Measurements from ENCODE around the gene PTPRM.
"Not testable (repeated sequence)": the region's sequence is repeated elsewhere in the genome, so short reads cannot be mapped to it uniquely, and the experiment has no call there.

Gene PTPRM

GRCh38 chr18:7728297-7728696 is 161.2 kb downstream of the PTPRM start:
- no peaks in the 10 kb centered on the region for H3K4me1 Mint-ChIP-seq
- H3K27ac Mint-ChIP-seq: no peak overlapping the region
- peaks cover 0 to 7% of the 10 kb centered on the region in 2 donors for H3K9me3 Mint-ChIP-seq
- DNase-seq: no peak
- H3K27me3 Mint-ChIP-seq: no peaks in the 10 kb centered on the region
- no peak for ATAC-seq
- H3K4me3 Mint-ChIP-seq: no peak overlapping the region

GRCh38 chr18:7729868-7730267 is 162.8 kb downstream of the PTPRM start:
- Mint-ChIP-seq H3K9me3 (no peaks in the 10 kb centered on the region), H3K27me3 (no peaks in the 10 kb centered on the region), H3K4me3 (no peak overlapping the region), H3K4me1 (no peaks in the 10 kb centered on the region), H3K27ac (no peak overlapping the region)
- ATAC-seq (no peak), DNase-seq (no peak)

GRCh38 chr18:7730682-7731081 is 163.6 kb downstream of the PTPRM start:
- ATAC-seq: no peak
- Mint-ChIP-seq H3K27me3 (no peaks in the 10 kb centered on the region), H3K4me3 (no peak overlapping the region), H3K9me3 (no peaks in the 10 kb centered on the region), H3K4me1 (no peaks in the 10 kb centered on the region), H3K27ac (no peak overlapping the region)
- DNase-seq: no peak

- Mint-ChIP-seq H3K4me3 (no peak overlapping the region), H3K27ac (peak overlapping the region; percentile 35 to 49), H3K4me1 (no peaks in the 10 kb centered on the region), H3K9me3 (no peaks in the 10 kb centered on the region), H3K27me3 (no peaks in the 10 kb centered on the region)
- DNase-seq (no peak), ATAC-seq (no peak)
Observed at GRCh38 chr18:7733642-7734041, 166.5 kb downstream of the PTPRM start.

- H3K9me3 Mint-ChIP-seq: no peaks in the 10 kb centered on the region
- H3K4me3 Mint-ChIP-seq: no peak overlapping the region
- DNase-seq (no peak), ATAC-seq (no peak)
- H3K27ac Mint-ChIP-seq: no peak overlapping the region
- no peaks in the 10 kb centered on the region for H3K4me1 Mint-ChIP-seq
- no peaks in the 10 kb centered on the region for H3K27me3 Mint-ChIP-seq
Observed at GRCh38 chr18:7735196-7735595, 168.1 kb downstream of the PTPRM start.

GRCh38 chr18:7735626-7736175 is 168.6 kb downstream of the PTPRM start:
- no peak overlapping the region for H3K27ac Mint-ChIP-seq
- ATAC-seq (no peak), DNase-seq (no peak)
- H3K4me3 Mint-ChIP-seq: no peak overlapping the region
- no peaks in the 10 kb centered on the region for H3K9me3 Mint-ChIP-seq
- H3K4me1 Mint-ChIP-seq: no peaks in the 10 kb centered on the region
- H3K27me3 Mint-ChIP-seq: no peaks in the 10 kb centered on the region

GRCh38 chr18:7736526-7736925 is 169.4 kb downstream of the PTPRM start:
- H3K4me1 Mint-ChIP-seq, H3K9me3 Mint-ChIP-seq, H3K27ac Mint-ChIP-seq, H3K27me3 Mint-ChIP-seq, DNase-seq, ATAC-seq, H3K4me3 Mint-ChIP-seq: not testable (repeated sequence)

- no peaks in the 10 kb centered on the region for H3K4me1 Mint-ChIP-seq
- H3K27ac Mint-ChIP-seq: no peak overlapping the region
- ATAC-seq (no peak), DNase-seq (no peak)
- no peaks in the 10 kb centered on the region for H3K27me3 Mint-ChIP-seq
- no peaks in the 10 kb centered on the region for H3K9me3 Mint-ChIP-seq
- H3K4me3 Mint-ChIP-seq: no peak overlapping the region
Observed at GRCh38 chr18:7737550-7737949, 170.4 kb downstream of the PTPRM start.

- no peak for DNase-seq
- no peaks in the 10 kb centered on the region for H3K4me1 Mint-ChIP-seq
- no peaks in the 10 kb centered on the region for H3K27me3 Mint-ChIP-seq
- ATAC-seq: no peak
- no peak overlapping the region for H3K4me3 Mint-ChIP-seq
- peaks cover 4 to 7% of the 10 kb centered on the region in 2 donors for H3K9me3 Mint-ChIP-seq
- no peak overlapping the region for H3K27ac Mint-ChIP-seq
Observed at GRCh38 chr18:7740821-7741220, 173.7 kb downstream of the PTPRM start.

- Mint-ChIP-seq H3K4me1 (no peaks in the 10 kb centered on the region), H3K4me3 (no peak overlapping the region), H3K27me3 (no peaks in the 10 kb centered on the region), H3K27ac (no peak overlapping the region), H3K9me3 (peaks cover 7 to 14% of the 10 kb centered on the region in 2 donors)
- ATAC-seq (no peak), DNase-seq (no peak)
Observed at GRCh38 chr18:7741640-7742039, 174.5 kb downstream of the PTPRM start.

- Mint-ChIP-seq H3K27me3 (no peaks in the 10 kb centered on the region), H3K27ac (no peak overlapping the region), H3K9me3 (peaks cover 7 to 20% of the 10 kb centered on the region in 2 donors), H3K4me3 (no peak overlapping the region), H3K4me1 (no peaks in the 10 kb centered on the region)
- ATAC-seq: no peak
- no peak for DNase-seq
Observed at GRCh38 chr18:7742224-7742623, 175.1 kb downstream of the PTPRM start.

GRCh38 chr18:7743256-7743655 is 176.1 kb downstream of the PTPRM start:
- H3K27me3 Mint-ChIP-seq: no peaks in the 10 kb centered on the region
- no peak overlapping the region for H3K4me3 Mint-ChIP-seq
- ATAC-seq (no peak), DNase-seq (no peak)
- no peaks in the 10 kb centered on the region for H3K4me1 Mint-ChIP-seq
- H3K9me3 Mint-ChIP-seq: peaks cover 11 to 25% of the 10 kb centered on the region in 2 donors
- no peak overlapping the region for H3K27ac Mint-ChIP-seq

- Mint-ChIP-seq H3K27me3 (no peaks in the 10 kb centered on the region), H3K27ac (no peak overlapping the region), H3K9me3 (peaks cover 11 to 30% of the 10 kb centered on the region in 2 donors), H3K4me1 (no peaks in the 10 kb centered on the region), H3K4me3 (no peak overlapping the region)
- DNase-seq (no peak), ATAC-seq (no peak)
Observed at GRCh38 chr18:7746106-7746505, 179.0 kb downstream of the PTPRM start.

- no peak for DNase-seq
- Mint-ChIP-seq H3K27ac (no peak overlapping the region), H3K9me3 (peaks cover 11 to 34% of the 10 kb centered on the region in 2 donors), H3K27me3 (no peaks in the 10 kb centered on the region), H3K4me1 (no peaks in the 10 kb centered on the region), H3K4me3 (no peak overlapping the region)
- no peak for ATAC-seq
Observed at GRCh38 chr18:7748251-7749007, 181.3 kb downstream of the PTPRM start.

- no peak for DNase-seq
- Mint-ChIP-seq H3K4me1 (no peaks in the 10 kb centered on the region), H3K4me3 (no peak overlapping the region), H3K27me3 (no peaks in the 10 kb centered on the region), H3K27ac (no peak overlapping the region), H3K9me3 (peaks cover 15 to 34% of the 10 kb centered on the region in 2 donors)
- ATAC-seq: no peak
Observed at GRCh38 chr18:7749008-7749405, 181.9 kb downstream of the PTPRM start.

- ATAC-seq (no peak), DNase-seq (no peak)
- Mint-ChIP-seq H3K4me1 (no peaks in the 10 kb centered on the region), H3K4me3 (no peak overlapping the region), H3K27ac (no peak overlapping the region), H3K27me3 (no peaks in the 10 kb centered on the region), H3K9me3 (peaks cover 15 to 34% of the 10 kb centered on the region in 2 donors)
Observed at GRCh38 chr18:7749510-7749981, 182.4 kb downstream of the PTPRM start.

Measured in stimulated activated naive CD8-positive, alpha-beta T cell treated with anti-CD3 and anti-CD28 coated beads, Interleukin-15, amount 100 ng/mL, for 72 hours (primary cell).